ENCODE measurements around the gene PRR13.
A peak's percentile ranks its signal among the peaks of the same experiment; 100 is the strongest.

Gene PRR13

GRCh38 chr12:53464685-53465418 lies 23.3 kb downstream of the PRR13 start:
- DNase-seq (ENCODE audit: insufficient read length) = no peak
- no peak; the same call in 1 of the 2 replicates for TF ChIP-seq POLR2AphosphoS5 (IDR thresholded peaks at IDR 0.05; ENCODE audit: low read depth, low read length)
- TF ChIP-seq POLR2A (IDR thresholded peaks at IDR 0.05; ENCODE audit: low read depth, low read length) = 0 out of 2 replicates have a peak, but pooled peaks have one; percentile 25
- FAIRE-seq = no peak

GRCh38 chr12:53465679-53466078 lies 24.1 kb downstream of the PRR13 start:
- no peak for FAIRE-seq
- TF ChIP-seq POLR2A (IDR thresholded peaks at IDR 0.05; ENCODE audit: low read depth, low read length) = no peak
- no peak for TF ChIP-seq POLR2AphosphoS5 (IDR thresholded peaks at IDR 0.05; ENCODE audit: low read depth, low read length)
- no peak for TF ChIP-seq TAF1 (IDR thresholded peaks at IDR 0.05; ENCODE audit: borderline replicate concordance, low read depth, low read length)
- DNase-seq (ENCODE audit: insufficient read length) = no peak

- TF ChIP-seq POLR2A (IDR thresholded peaks at IDR 0.05; ENCODE audit: low read depth, low read length) (0 out of 2 replicates have a peak, but pooled peaks have one; percentile 55), TAF1 (IDR thresholded peaks at IDR 0.05; ENCODE audit: borderline replicate concordance, low read depth, low read length) (no peak)
- DNase-seq (ENCODE audit: insufficient read length) (no peak), FAIRE-seq (no peak)
These were observed 25.1 kb downstream of the PRR13 start for GRCh38 chr12:53466640-53467039.

- no peak for TF ChIP-seq TAF1 (IDR thresholded peaks at IDR 0.05; ENCODE audit: borderline replicate concordance, low read depth, low read length)
- TF ChIP-seq POLR2AphosphoS5 (IDR thresholded peaks at IDR 0.05; ENCODE audit: low read depth, low read length) = no peak
- no peak for TF ChIP-seq POLR2A (IDR thresholded peaks at IDR 0.05; ENCODE audit: low read depth, low read length)
These were observed 25.5 kb downstream of the PRR13 start for GRCh38 chr12:53467082-53467481.

GRCh38 chr12:53467880-53468279 lies 26.3 kb downstream of the PRR13 start:
- DNase-seq (ENCODE audit: insufficient read length) (no peak), FAIRE-seq (no peak)
- TF ChIP-seq POLR2AphosphoS5 (IDR thresholded peaks at IDR 0.05; ENCODE audit: low read depth, low read length) (0 out of 2 replicates have a peak, but pooled peaks have one; percentile 7), POLR2A (IDR thresholded peaks at IDR 0.05; ENCODE audit: low read depth, low read length) (no peak)

More at GRCh38 chr12:53467082-53467481, 25.5 kb downstream of the PRR13 start:
- FAIRE-seq (no peak), DNase-seq (ENCODE audit: insufficient read length) (no peak)

GRCh38 chr12:53468282-53468681 lies 26.7 kb downstream of the PRR13 start:
- FAIRE-seq (no peak), DNase-seq (ENCODE audit: insufficient read length) (no peak)
- peak; percentile 52; the same call in 1 of the 2 replicates for TF ChIP-seq POLR2A (IDR thresholded peaks at IDR 0.05; ENCODE audit: low read depth, low read length)
- TF ChIP-seq POLR2AphosphoS5 (IDR thresholded peaks at IDR 0.05; ENCODE audit: low read depth, low read length) = peak; percentile 59
- TF ChIP-seq TAF1 (IDR thresholded peaks at IDR 0.05; ENCODE audit: borderline replicate concordance, low read depth, low read length) = no peak

GRCh38 chr12:53472056-53472582 lies 30.6 kb downstream of the PRR13 start:
- no peak for FAIRE-seq
- TF ChIP-seq POLR2A (IDR thresholded peaks at IDR 0.05; ENCODE audit: low read depth, low read length) (0 out of 2 replicates have a peak, but pooled peaks have one; percentile 23), TAF1 (IDR thresholded peaks at IDR 0.05; ENCODE audit: borderline replicate concordance, low read depth, low read length) (no peak), POLR2AphosphoS5 (IDR thresholded peaks at IDR 0.05; ENCODE audit: low read depth, low read length) (no peak)
- no peak for DNase-seq (ENCODE audit: insufficient read length)

- DNase-seq (ENCODE audit: insufficient read length) (no peak), FAIRE-seq (no peak)
- no peak for TF ChIP-seq TAF1 (IDR thresholded peaks at IDR 0.05; ENCODE audit: borderline replicate concordance, low read depth, low read length)
- TF ChIP-seq POLR2A (IDR thresholded peaks at IDR 0.05; ENCODE audit: low read depth, low read length) = no peak
- no peak for TF ChIP-seq POLR2AphosphoS5 (IDR thresholded peaks at IDR 0.05; ENCODE audit: low read depth, low read length)
These were observed 32.5 kb downstream of the PRR13 start for GRCh38 chr12:53474077-53474476.

GRCh38 chr12:53474819-53475218 lies 33.3 kb downstream of the PRR13 start:
- FAIRE-seq (no peak), DNase-seq (ENCODE audit: insufficient read length) (no peak)
- peak; percentile 35; the same call in 1 of the 2 replicates for TF ChIP-seq POLR2A (IDR thresholded peaks at IDR 0.05; ENCODE audit: low read depth, low read length)
- TF ChIP-seq TAF1 (IDR thresholded peaks at IDR 0.05; ENCODE audit: borderline replicate concordance, low read depth, low read length) = no peak

- TF ChIP-seq TAF1 (IDR thresholded peaks at IDR 0.05; ENCODE audit: borderline replicate concordance, low read depth, low read length) (no peak), POLR2AphosphoS5 (IDR thresholded peaks at IDR 0.05; ENCODE audit: low read depth, low read length) (peak; percentile 62), POLR2A (IDR thresholded peaks at IDR 0.05; ENCODE audit: low read depth, low read length) (0 out of 2 replicates have a peak, but pooled peaks have one; percentile 39)
- no peak for DNase-seq (ENCODE audit: insufficient read length)
These were observed 35.3 kb downstream of the PRR13 start for GRCh38 chr12:53476769-53477209.

GRCh38 chr12:53478865-53479264 lies 37.3 kb downstream of the PRR13 start:
- FAIRE-seq (no peak), DNase-seq (ENCODE audit: insufficient read length) (no peak)
- TF ChIP-seq POLR2A (IDR thresholded peaks at IDR 0.05; ENCODE audit: low read depth, low read length) (no peak), TAF1 (IDR thresholded peaks at IDR 0.05; ENCODE audit: borderline replicate concordance, low read depth, low read length) (no peak), POLR2AphosphoS5 (IDR thresholded peaks at IDR 0.05; ENCODE audit: low read depth, low read length) (no peak)

More at GRCh38 chr12:53476769-53477209, 35.3 kb downstream of the PRR13 start:
- no peak for FAIRE-seq

- FAIRE-seq = no peak
- TF ChIP-seq TAF1 (IDR thresholded peaks at IDR 0.05; ENCODE audit: borderline replicate concordance, low read depth, low read length) (no peak), POLR2A (IDR thresholded peaks at IDR 0.05; ENCODE audit: low read depth, low read length) (no peak), POLR2AphosphoS5 (IDR thresholded peaks at IDR 0.05; ENCODE audit: low read depth, low read length) (no peak)
- DNase-seq (ENCODE audit: insufficient read length) = no peak
These were observed 37.8 kb downstream of the PRR13 start for GRCh38 chr12:53479331-53479730.
